Karpas-422 (cell line): ENCODE measurements around the gene NR6A1. TPM values are rescaled to one million over a fixed set of nuclear protein-coding genes. Genes with fewer than 3 reads are reported as not detected.
A peak's percentile ranks its signal among the peaks of the same experiment; 100 is the strongest.
"Not testable (repeated sequence)": the region's sequence is repeated elsewhere in the genome, so short reads cannot be mapped to it uniquely, and the experiment has no call there.

Experiments used
- DNase-seq: peaks from one replicate; pipeline ENCODE4 v3.0.0-alpha.2; 2015
- H2AFZ ChIP-seq: fragments of 200-600 bp; sonication (generic); 2 replicates; pipeline ENCODE4 v1.6.1; 2014; ENCODE audit warnings: antibody characterized with exemption, low read length, mixed read lengths
- H3K27ac ChIP-seq: fragments of 200-600 bp; sonication (generic); 2 replicates; pipeline ENCODE4 v1.5.1; 2014; ENCODE audit warnings: mild to moderate bottlenecking, low read length, moderate library complexity
- H3K27me3 ChIP-seq: fragments of 200-600 bp; sonication (generic); 2 replicates; pipeline ENCODE4 v1.6.1; 2014; ENCODE audit warnings: low read length, mixed read lengths
- H3K36me3 ChIP-seq: fragments of 200-600 bp; sonication (generic); 2 replicates; pipeline ENCODE4 v1.6.1; 2014; ENCODE audit warnings: low read length, mixed read lengths; ENCODE audit not compliant: insufficient read depth
- H3K4me1 ChIP-seq: fragments of 200-600 bp; sonication (generic); 2 replicates; pipeline ENCODE4 v1.6.1; 2014; ENCODE audit warnings: mild to moderate bottlenecking, low read length, mixed read lengths
- H3K4me2 ChIP-seq: fragments of 200-600 bp; sonication (generic); 2 replicates; pipeline ENCODE4 v1.6.1; 2014; ENCODE audit warnings: low read length, low read depth, mild to moderate bottlenecking; ENCODE audit not compliant: poor library complexity, severe bottlenecking
- H3K4me3 ChIP-seq: fragments of 200-600 bp; sonication (generic); 2 replicates; pipeline ENCODE4 v1.5.1; 2014; ENCODE audit warnings: mild to moderate bottlenecking, antibody characterized with exemption, low read length, mixed read lengths
- H3K79me2 ChIP-seq: fragments of 200-600 bp; sonication (generic); 2 replicates; pipeline ENCODE4 v1.6.1; 2014; ENCODE audit warnings: mild to moderate bottlenecking, low read length, mixed read lengths
- H3K9ac ChIP-seq: fragments of 200-600 bp; sonication (generic); 2 replicates; pipeline ENCODE4 v1.6.0; 2014; ENCODE audit warnings: low read length
- H3K9me2 ChIP-seq: fragments of 200-600 bp; sonication (generic), shearing (Covaris generic); replicated peaks from 2 replicates; pipeline ENCODE4 v1.6.0; 2014; ENCODE audit warnings: mild to moderate bottlenecking, low read length, moderate library complexity; ENCODE audit not compliant: insufficient read depth
- H3K9me3 ChIP-seq: fragments of 300-700, 200-600 bp; sonication (generic); 2 replicates; pipeline ENCODE4 v1.6.1; 2014; ENCODE audit warnings: low read length, mixed read lengths
- H4K20me1 ChIP-seq: fragments of 200-600 bp; sonication (generic); 2 replicates; pipeline ENCODE4 v1.6.1; 2014; ENCODE audit warnings: mild to moderate bottlenecking, antibody characterized with exemption, low read length, low read depth; ENCODE audit not compliant: insufficient read depth
- total RNA-seq: library from RNA; depleted of rRNA; stranded (reverse); fragments of >200 nt; shearing (Covaris generic); gene quantifications from 2 replicates; pipeline ENCODE4 v1.2.3, GENCODE V29; 2014; ENCODE audit warnings: low replicate concordance

The NR6A1 gene
- total RNA-seq, 1 experiment from 2014 or later, result 3.1 TPM

DNA sequence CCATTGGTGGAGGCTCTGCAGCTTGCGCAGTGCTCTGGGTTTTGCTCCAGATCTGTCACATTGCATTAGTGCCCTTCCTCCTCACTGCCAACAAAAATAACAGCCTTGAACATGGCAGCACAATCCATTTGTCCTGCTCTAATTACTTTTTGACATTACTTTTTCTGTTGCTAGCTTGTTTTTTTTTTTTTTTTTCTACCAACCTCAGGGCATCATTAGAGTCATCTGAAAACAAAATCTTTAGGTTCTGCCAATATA is 146.4 kb downstream of the NR6A1 start:
- Histone ChIP-seq H3K79me2 (no peaks in the 10 kb centered on the region), H3K9me2 (no peaks in the 10 kb centered on the region), H2AFZ (no peak overlapping the region), H3K4me2 (no peak overlapping the region), H4K20me1 (peaks cover 13% of the 10 kb centered on the region; the same call in 1 of the 2 replicates), H3K27ac (no peak overlapping the region), H3K9ac (no peak overlapping the region), H3K9me3 (no peaks in the 10 kb centered on the region), H3K27me3 (no peaks in the 10 kb centered on the region), H3K36me3 (no peaks in the 10 kb centered on the region), H3K4me3 (no peak overlapping the region), H3K4me1 (no peaks in the 10 kb centered on the region)
- no peak for DNase-seq

DNA sequence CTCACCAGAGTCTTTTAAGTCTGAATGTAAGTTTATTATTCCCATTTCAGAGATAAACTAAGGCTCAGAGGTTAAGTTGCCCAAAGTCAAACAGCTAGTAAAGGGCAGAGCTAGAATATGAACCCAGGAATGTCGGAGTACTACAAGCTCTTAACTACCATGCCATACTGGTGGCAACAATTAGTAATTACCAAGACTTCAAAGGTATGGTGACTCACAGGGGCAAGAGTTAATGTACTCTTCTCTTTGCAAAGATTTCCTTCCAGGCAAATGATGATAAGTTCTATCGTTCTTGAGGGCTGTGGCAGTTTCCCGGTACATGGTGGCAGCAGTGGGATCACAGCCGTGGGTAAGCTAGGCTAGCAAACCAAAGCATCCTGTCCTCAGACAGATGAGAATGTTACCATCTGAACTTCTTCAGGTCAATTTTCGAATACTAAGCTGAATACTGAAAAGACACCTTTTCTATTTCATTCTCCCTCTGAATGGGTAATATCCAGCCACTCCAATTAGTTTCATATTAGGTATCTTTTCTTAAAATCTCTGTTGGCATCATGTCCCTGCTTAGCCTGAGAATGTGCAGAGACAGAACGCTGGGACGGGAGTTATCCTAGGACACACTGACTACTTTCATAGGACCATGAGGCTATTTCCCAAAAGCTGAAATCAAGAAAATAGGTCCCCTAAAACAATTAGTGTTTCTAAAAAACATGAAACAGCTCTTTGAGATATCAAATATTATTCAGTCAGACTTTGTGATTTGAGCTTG is 147.0 kb downstream of the NR6A1 start:
- Histone ChIP-seq H3K9me3 (no peaks in the 10 kb centered on the region), H3K4me2 (no peak overlapping the region), H2AFZ (no peak overlapping the region), H3K4me1 (no peaks in the 10 kb centered on the region), H3K9me2 (no peaks in the 10 kb centered on the region), H3K27ac (no peak overlapping the region), H3K4me3 (no peak overlapping the region), H3K9ac (no peak overlapping the region), H3K27me3 (no peaks in the 10 kb centered on the region), H3K36me3 (no peaks in the 10 kb centered on the region), H4K20me1 (peaks cover 13% of the 10 kb centered on the region; the same call in 1 of the 2 replicates), H3K79me2 (no peaks in the 10 kb centered on the region)
- no peak for DNase-seq

GRCh38 chr9:124622882-124623281 is 148.2 kb downstream of the NR6A1 start:
- no peaks in the 10 kb centered on the region for H3K27me3 ChIP-seq
- H3K79me2 ChIP-seq, result no peaks in the 10 kb centered on the region
- no peaks in the 10 kb centered on the region for H3K36me3 ChIP-seq
- peaks cover 9% of the 10 kb centered on the region; the same call in 1 of the 2 replicates for H4K20me1 ChIP-seq
- no peak overlapping the region for H2AFZ ChIP-seq
- no peaks in the 10 kb centered on the region for H3K9me2 ChIP-seq
- H3K4me1 ChIP-seq, result no peaks in the 10 kb centered on the region
- no peak overlapping the region for H3K9ac ChIP-seq
- H3K9me3 ChIP-seq, result no peaks in the 10 kb centered on the region
- no peak for DNase-seq
- H3K27ac ChIP-seq, result no peak overlapping the region
- no peak overlapping the region for H3K4me2 ChIP-seq
- no peak overlapping the region for H3K4me3 ChIP-seq

- Histone ChIP-seq H3K9me2 (no peaks in the 10 kb centered on the region), H3K4me1 (no peaks in the 10 kb centered on the region), H3K27ac (no peak overlapping the region), H2AFZ (no peak overlapping the region), H3K79me2 (no peaks in the 10 kb centered on the region), H3K4me3 (no peak overlapping the region), H3K9me3 (no peaks in the 10 kb centered on the region), H3K4me2 (no peak overlapping the region), H3K27me3 (no peaks in the 10 kb centered on the region), H4K20me1 (peaks cover 17% of the 10 kb centered on the region; the same call in 1 of the 2 replicates), H3K36me3 (no peaks in the 10 kb centered on the region), H3K9ac (no peak overlapping the region)
- DNase-seq, result no peak
These were observed 149.5 kb downstream of the NR6A1 start for GRCh38 chr9:124621371-124622328.

- no peaks in the 10 kb centered on the region for H3K27me3 ChIP-seq
- no peaks in the 10 kb centered on the region for H3K4me1 ChIP-seq
- H3K79me2 ChIP-seq, result no peaks in the 10 kb centered on the region
- no peak overlapping the region for H3K9ac ChIP-seq
- H2AFZ ChIP-seq, result no peak overlapping the region
- no peaks in the 10 kb centered on the region for H3K9me2 ChIP-seq
- no peak for DNase-seq
- no peak overlapping the region for H3K4me2 ChIP-seq
- H3K9me3 ChIP-seq, result no peaks in the 10 kb centered on the region
- no peaks in the 10 kb centered on the region for H3K36me3 ChIP-seq
- no peak overlapping the region for H3K4me3 ChIP-seq
- H4K20me1 ChIP-seq, result peaks cover 28% of the 10 kb centered on the region; the same call in 1 of the 2 replicates
- no peak overlapping the region for H3K27ac ChIP-seq
These were observed 152.6 kb downstream of the NR6A1 start for GRCh38 chr9:124618476-124618875.

- Histone ChIP-seq H3K4me2 (no peak overlapping the region), H3K9ac (no peak overlapping the region), H2AFZ (no peak overlapping the region), H3K9me2 (no peaks in the 10 kb centered on the region), H3K36me3 (no peaks in the 10 kb centered on the region), H3K27ac (no peak overlapping the region), H4K20me1 (peaks cover 31% of the 10 kb centered on the region; the same call in 1 of the 2 replicates), H3K4me3 (no peak overlapping the region), H3K79me2 (no peaks in the 10 kb centered on the region), H3K9me3 (no peaks in the 10 kb centered on the region), H3K4me1 (peaks cover 3% of the 10 kb centered on the region), H3K27me3 (no peaks in the 10 kb centered on the region)
- DNase-seq, result peak; percentile 83
These were observed 153.5 kb downstream of the NR6A1 start for GRCh38 chr9:124617477-124618141.

GRCh38 chr9:124616961-124617360 is 154.2 kb downstream of the NR6A1 start:
- no peak overlapping the region for H3K4me3 ChIP-seq
- no peak overlapping the region for H3K9ac ChIP-seq
- no peaks in the 10 kb centered on the region for H3K79me2 ChIP-seq
- no peaks in the 10 kb centered on the region for H3K9me3 ChIP-seq
- H4K20me1 ChIP-seq, result peaks cover 37% of the 10 kb centered on the region
- no peaks in the 10 kb centered on the region for H3K36me3 ChIP-seq
- no peaks in the 10 kb centered on the region for H3K9me2 ChIP-seq
- no peak overlapping the region for H3K4me2 ChIP-seq
- H3K27ac ChIP-seq, result no peak overlapping the region
- no peak overlapping the region for H2AFZ ChIP-seq
- no peak for DNase-seq
- H3K4me1 ChIP-seq, result peaks cover 9% of the 10 kb centered on the region
- no peaks in the 10 kb centered on the region for H3K27me3 ChIP-seq

- peaks cover 37% of the 10 kb centered on the region for H4K20me1 ChIP-seq
- H2AFZ ChIP-seq, H3K9me2 ChIP-seq, H3K27ac ChIP-seq, H3K27me3 ChIP-seq, DNase-seq, H3K4me1 ChIP-seq, H3K4me2 ChIP-seq, H3K36me3 ChIP-seq, H3K79me2 ChIP-seq, H3K9me3 ChIP-seq, H3K4me3 ChIP-seq, H3K9ac ChIP-seq: not testable (repeated sequence)
These were observed 155.3 kb downstream of the NR6A1 start for GRCh38 chr9:124615840-124616239.
